HUES64 (cell line): ENCODE data around the gene TPRG1.

Experiments used
- H3K27ac ChIP-seq: 2 replicates; pipeline ENCODE4 v1.7.0; 2013; ENCODE audit warnings: low read depth, low read length, inconsistent platforms
- H3K27me3 ChIP-seq: 2 replicates; pipeline ENCODE4 v1.6.1; 2013; ENCODE audit warnings: mild to moderate bottlenecking, low read length; ENCODE audit not compliant: insufficient read depth
- H3K36me3 ChIP-seq: 2 replicates; pipeline ENCODE4 v1.6.1; 2013; ENCODE audit warnings: mild to moderate bottlenecking, low read length; ENCODE audit not compliant: insufficient read depth
- H3K4me1 ChIP-seq: 2 replicates; pipeline ENCODE4 v1.6.1; 2013; ENCODE audit warnings: mild to moderate bottlenecking, low read length, moderate library complexity; ENCODE audit not compliant: insufficient read depth
- H3K4me3 ChIP-seq: 2 replicates; pipeline ENCODE4 v1.5.1; 2013; ENCODE audit warnings: mild to moderate bottlenecking, low read length, moderate library complexity
- H3K9ac ChIP-seq: 2 replicates; pipeline ENCODE4 v1.6.1; 2013; ENCODE audit warnings: mild to moderate bottlenecking, low read depth, low read length
- H3K9me3 ChIP-seq: 2 replicates; pipeline ENCODE4 v1.6.1; 2013; ENCODE audit warnings: low read depth, low read length; ENCODE audit not compliant: insufficient read depth
- WGBS: fragments of 150-250, 120-280 bp; methylation state at CpG from one replicate; pipeline ENCODE4 v1.1.7; 2013; ENCODE audit warnings: missing lambda C conversion rate; 5-methylcytosine and 5-hydroxymethylcytosine counted together

The TPRG1 gene

GRCh38 chr3:189301479-189301878, 129.7 kb downstream of the TPRG1 start:
- no peak overlapping the region for H3K9ac ChIP-seq
- no peaks in the 10 kb centered on the region for H3K9me3 ChIP-seq
- no peak overlapping the region for H3K4me3 ChIP-seq
- H3K4me1 ChIP-seq, result peaks cover 24% of the 10 kb centered on the region
- WGBS, result 68% methylated on average over 2 of the region's 2 CpGs
- no peaks in the 10 kb centered on the region for H3K36me3 ChIP-seq
- H3K27me3 ChIP-seq, result no peaks in the 10 kb centered on the region
- no peak overlapping the region for H3K27ac ChIP-seq

GRCh38 chr3:189303584-189303983, 131.8 kb downstream of the TPRG1 start:
- H3K36me3 ChIP-seq, result no peaks in the 10 kb centered on the region
- H3K9ac ChIP-seq, result no peak overlapping the region
- H3K4me1 ChIP-seq, result peaks cover 24% of the 10 kb centered on the region
- no peaks in the 10 kb centered on the region for H3K9me3 ChIP-seq
- no peaks in the 10 kb centered on the region for H3K27me3 ChIP-seq
- 76% methylated on average over 1 of the region's 1 CpG for WGBS
- no peak overlapping the region for H3K27ac ChIP-seq
- no peak overlapping the region for H3K4me3 ChIP-seq

- WGBS, result 64% methylated on average over 10 of the region's 10 CpGs
- H3K9ac ChIP-seq, result 0 out of 2 replicates have a peak overlapping the region, but pooled peaks have one; percentile 15
Measured at GRCh38 chr3:189304465-189305351, 132.9 kb downstream of the TPRG1 start.

GRCh38 chr3:189305412-189305811, 133.6 kb downstream of the TPRG1 start:
- no peaks in the 10 kb centered on the region for H3K27me3 ChIP-seq
- no peaks in the 10 kb centered on the region for H3K9me3 ChIP-seq
- no peak overlapping the region for H3K4me3 ChIP-seq
- peaks cover 24% of the 10 kb centered on the region for H3K4me1 ChIP-seq
- H3K27ac ChIP-seq, result peak overlapping the region; percentile 82; the same call in 1 of the 2 replicates
- no peaks in the 10 kb centered on the region for H3K36me3 ChIP-seq
- 87% methylated on average over 1 of the region's 1 CpG for WGBS
- H3K9ac ChIP-seq, result no peak overlapping the region

More at GRCh38 chr3:189304465-189305351, 132.9 kb downstream of the TPRG1 start:
- Histone ChIP-seq H3K4me3 (no peak overlapping the region), H3K27ac (peak overlapping the region; percentile 82), H3K36me3 (no peaks in the 10 kb centered on the region), H3K4me1 (peaks cover 24% of the 10 kb centered on the region), H3K27me3 (no peaks in the 10 kb centered on the region), H3K9me3 (no peaks in the 10 kb centered on the region)

- Histone ChIP-seq H3K4me3 (no peak overlapping the region), H3K36me3 (no peaks in the 10 kb centered on the region), H3K27ac (no peak overlapping the region), H3K27me3 (no peaks in the 10 kb centered on the region), H3K9me3 (no peaks in the 10 kb centered on the region), H3K9ac (no peak overlapping the region), H3K4me1 (peaks cover 20% of the 10 kb centered on the region)
- 96% methylated on average over 7 of the region's 7 CpGs for WGBS
Measured at GRCh38 chr3:189307963-189308362, 136.2 kb downstream of the TPRG1 start.

GRCh38 chr3:189308608-189309007, 136.8 kb downstream of the TPRG1 start:
- H3K27ac ChIP-seq, result no peak overlapping the region
- no peaks in the 10 kb centered on the region for H3K36me3 ChIP-seq
- no peaks in the 10 kb centered on the region for H3K27me3 ChIP-seq
- H3K9me3 ChIP-seq, result no peaks in the 10 kb centered on the region
- peaks cover 18% of the 10 kb centered on the region for H3K4me1 ChIP-seq
- no peak overlapping the region for H3K4me3 ChIP-seq
- no peak overlapping the region for H3K9ac ChIP-seq

- Histone ChIP-seq H3K4me3 (no peak overlapping the region), H3K36me3 (no peaks in the 10 kb centered on the region), H3K27me3 (no peaks in the 10 kb centered on the region), H3K9ac (no peak overlapping the region), H3K27ac (no peak overlapping the region), H3K9me3 (no peaks in the 10 kb centered on the region), H3K4me1 (peaks cover 9% of the 10 kb centered on the region)
- 86% methylated on average over 6 of the region's 6 CpGs for WGBS
Measured at GRCh38 chr3:189309400-189309975, 137.7 kb downstream of the TPRG1 start.

GRCh38 chr3:189311521-189311920, 139.8 kb downstream of the TPRG1 start:
- 95% methylated on average over 2 of the region's 2 CpGs for WGBS
- H3K4me3 ChIP-seq, result no peak overlapping the region
- H3K4me1 ChIP-seq, result peaks cover 4% of the 10 kb centered on the region; the same call in 1 of the 2 replicates
- H3K9ac ChIP-seq, result no peak overlapping the region
- no peaks in the 10 kb centered on the region for H3K9me3 ChIP-seq
- no peaks in the 10 kb centered on the region for H3K36me3 ChIP-seq
- no peaks in the 10 kb centered on the region for H3K27me3 ChIP-seq
- H3K27ac ChIP-seq, result no peak overlapping the region

- Histone ChIP-seq H3K9me3 (no peaks in the 10 kb centered on the region), H3K27me3 (no peaks in the 10 kb centered on the region), H3K4me1 (peaks cover 10% of the 10 kb centered on the region; the same call in 1 of the 2 replicates), H3K4me3 (no peak overlapping the region), H3K27ac (no peak overlapping the region), H3K36me3 (no peaks in the 10 kb centered on the region), H3K9ac (no peak overlapping the region)
- WGBS, result 99% methylated on average over 4 of the region's 4 CpGs
Measured at GRCh38 chr3:189312866-189313265, 141.1 kb downstream of the TPRG1 start.

- 92% methylated on average over 4 of the region's 6 CpGs for WGBS
- H3K4me1 ChIP-seq, result peaks cover 10% of the 10 kb centered on the region; the same call in 1 of the 2 replicates
Measured at GRCh38 chr3:189316296-189317019, 144.7 kb downstream of the TPRG1 start.

GRCh38 chr3:189317911-189318310, 146.1 kb downstream of the TPRG1 start:
- Histone ChIP-seq H3K36me3 (no peaks in the 10 kb centered on the region), H3K27me3 (no peaks in the 10 kb centered on the region), H3K27ac (no peak overlapping the region), H3K4me1 (peaks cover 10% of the 10 kb centered on the region; the same call in 1 of the 2 replicates), H3K4me3 (no peak overlapping the region), H3K9ac (no peak overlapping the region), H3K9me3 (no peaks in the 10 kb centered on the region)
- WGBS, result 100% methylated on average over 1 of the region's 3 CpGs

More at GRCh38 chr3:189316296-189317019, 144.7 kb downstream of the TPRG1 start:
- H3K27me3 ChIP-seq, result no peaks in the 10 kb centered on the region
- H3K9ac ChIP-seq, result no peak overlapping the region
- H3K27ac ChIP-seq, result no peak overlapping the region
- H3K9me3 ChIP-seq, result no peaks in the 10 kb centered on the region
- H3K4me3 ChIP-seq, result no peak overlapping the region
- no peaks in the 10 kb centered on the region for H3K36me3 ChIP-seq
